Liver (tissue), 9 donors: ENCODE data around the gene GALK2. TPM values are rescaled to one million over a fixed set of nuclear protein-coding genes. Genes with fewer than 3 reads are reported as not detected.

Source experiments
- DNase-seq: peaks from one replicate; pipeline ENCODE4 v3.0.0-alpha.2; 2017; ENCODE audit warnings: low spot score
- H3K27ac ChIP-seq, 2 donors: one replicate each; pipeline ENCODE4 v1.7.0; 2013; ENCODE audit warnings: inconsistent platforms in 2 of 2, low read length in 2 of 2, control low read depth in 1 of 2, low read depth in 1 of 2, mild to moderate bottlenecking in 1 of 2
- H3K27me3 ChIP-seq, 4 donors: one replicate each; pipeline versions ENCODE4 v1.6.1 to v1.7.0; 2013; ENCODE audit warnings: low read length in 3 of 4, inconsistent platforms in 1 of 4, mild to moderate bottlenecking in 1 of 4, moderate library complexity in 1 of 4; ENCODE audit not compliant: control insufficient read depth in 4 of 4, insufficient read depth in 4 of 4
- H3K36me3 ChIP-seq, 4 donors: one replicate each; pipeline versions ENCODE4 v1.6.1 to v1.7.0; 2013; ENCODE audit warnings: low read length in 3 of 4, mild to moderate bottlenecking in 3 of 4, low read depth in 1 of 4, moderate library complexity in 1 of 4; ENCODE audit not compliant: control insufficient read depth in 4 of 4, insufficient read depth in 3 of 4
- H3K4me1 ChIP-seq, 4 donors: one replicate each; pipeline versions ENCODE4 v1.6.1 to v1.7.0; 2013; ENCODE audit warnings: low read length in 3 of 4, mild to moderate bottlenecking in 3 of 4, moderate library complexity in 1 of 4; ENCODE audit not compliant: control insufficient read depth in 4 of 4, insufficient read depth in 4 of 4
- H3K4me3 ChIP-seq, 3 donors: one replicate each; pipeline versions ENCODE4 v1.6.1 to v1.7.0; 2013; ENCODE audit warnings: low read length in 3 of 3, control low read depth in 1 of 3, low read depth in 1 of 3, mild to moderate bottlenecking in 1 of 3
- H3K9ac ChIP-seq, 2 donors: one replicate each; pipeline ENCODE4 v1.7.0; 2013; ENCODE audit warnings: low read length in 2 of 2, mild to moderate bottlenecking in 2 of 2, moderate library complexity in 2 of 2, control low read depth in 1 of 2, low read depth in 1 of 2
- H3K9me3 ChIP-seq, 4 donors: one replicate each; pipeline versions ENCODE4 v1.6.1 to v1.7.0; 2013; ENCODE audit warnings: low read length in 3 of 4; ENCODE audit not compliant: control insufficient read depth in 4 of 4
- EGR1 ChIP-seq, 2 donors: IDR thresholded peaks; 2 replicates each; pipeline ENCODE4 v1.6.1; 2016 to 2018; ENCODE audit warnings: antibody characterized with exemption in 2 of 2, low read depth in 2 of 2
- FOXA1 ChIP-seq: IDR thresholded peaks from 2 replicates; pipeline ENCODE4 v1.6.1; 2016; ENCODE audit warnings: antibody characterized with exemption
- FOXA2 ChIP-seq: IDR thresholded peaks from 2 replicates; pipeline ENCODE4 v1.6.1; 2016; ENCODE audit warnings: antibody characterized with exemption
- GABPA ChIP-seq, 2 donors: IDR thresholded peaks in 1 of 2; conservative IDR thresholded peaks in 1 of 2; 2 replicates each; pipeline ENCODE4 v1.6.1; 2016; ENCODE audit warnings: antibody characterized with exemption in 2 of 2, mild to moderate bottlenecking in 1 of 2, moderate library complexity in 1 of 2
- HNF4A ChIP-seq, 2 donors: conservative IDR thresholded peaks; 2 replicates each; pipeline ENCODE4 v1.6.1; 2016; ENCODE audit warnings: antibody characterized with exemption in 2 of 2, mild to moderate bottlenecking in 2 of 2
- HNF4G ChIP-seq: IDR thresholded peaks from 2 replicates; pipeline ENCODE4 v1.6.1; 2016; ENCODE audit warnings: antibody characterized with exemption
- JUND ChIP-seq, 2 donors: IDR thresholded peaks; 2 replicates each; pipeline ENCODE4 v1.6.1; 2016; ENCODE audit warnings: antibody characterized with exemption in 2 of 2
- MAX ChIP-seq: IDR thresholded peaks from 2 replicates; pipeline ENCODE4 v1.6.1; 2016; ENCODE audit warnings: antibody characterized with exemption
- NR2F2 ChIP-seq: IDR thresholded peaks from 2 replicates; pipeline ENCODE4 v1.6.1; 2016; ENCODE audit warnings: antibody characterized with exemption
- RAD21 ChIP-seq, 2 donors: IDR thresholded peaks; 2 replicates each; pipeline ENCODE4 v1.6.1; 2016; ENCODE audit warnings: antibody characterized with exemption in 2 of 2, mild to moderate bottlenecking in 2 of 2
- REST ChIP-seq: IDR thresholded peaks from 2 replicates; pipeline ENCODE4 v1.6.1; 2016; ENCODE audit warnings: antibody characterized with exemption, mild to moderate bottlenecking
- RXRA ChIP-seq, 2 donors: IDR thresholded peaks; 2 replicates each; pipeline ENCODE4 v1.6.1; 2017 to 2018; ENCODE audit warnings: antibody characterized with exemption in 2 of 2, mild to moderate bottlenecking in 1 of 2
- SP1 ChIP-seq: IDR thresholded peaks from 2 replicates; pipeline ENCODE4 v1.6.1; 2018; ENCODE audit warnings: antibody characterized with exemption, mild to moderate bottlenecking
- TAF1 ChIP-seq: conservative IDR thresholded peaks from 2 replicates; pipeline ENCODE4 v1.6.1; 2016; ENCODE audit warnings: antibody characterized with exemption, mild to moderate bottlenecking
- YY1 ChIP-seq: IDR thresholded peaks from 2 replicates; pipeline ENCODE4 v1.6.1; 2016; ENCODE audit warnings: antibody characterized with exemption, mild to moderate bottlenecking
- WGBS: extraction: QIAGEN DNeasy Blood & Tissue Kit; methylation state at CpG from one replicate; pipeline ENCODE4 v1.1.7; 2013; 5-methylcytosine and 5-hydroxymethylcytosine counted together
- polyA plus RNA-seq, 2 donors: library from polyadenylated mRNA; stranded (reverse) in 1 of 2; unstranded in 1 of 2; fragments of 200-250 nt in 1 of 2; fragments of >200 nt in 1 of 2; fragmentation: Nextera tagmentation in 1 of 2; extraction: Ambion mirVana in 1 of 2; gene quantifications; one replicate each; pipeline versions ENCODE4 v1.2.1 to v1.2.3, GENCODE V29; 2013 to 2015
- total RNA-seq, 2 donors: library from RNA; depleted of rRNA; stranded (reverse); fragments of >200 nt; gene quantifications; one replicate each; pipeline ENCODE4 v1.2.3, GENCODE V29; 2014
- TF ChIP-seq, protein P1 (sequence below): fragments of 150-350 bp; IDR thresholded peaks from 2 replicates; pipeline ENCODE4 v1.5.1; 2017; ENCODE audit warnings: improper control_type of control experiment, low read depth, low read length; ENCODE audit not compliant: missing input control
- TF ChIP-seq, protein P2 (sequence below): IDR thresholded peaks from 2 replicates; pipeline ENCODE4 v1.6.1; 2016; ENCODE audit warnings: antibody characterized with exemption
- TF ChIP-seq, protein P3 (sequence below): IDR thresholded peaks from 2 replicates; pipeline ENCODE4 v1.6.1; 2016; ENCODE audit warnings: antibody characterized with exemption
- donor health status: healthy.
- donor health status: healthy.
- donor health status: healthy.
- donor health status: healthy.
- donor health status: healthy.

The GALK2 gene
- total and polyA plus RNA-seq, 4 donors: 18.1 to 57.0 (median 24.5) TPM

- Histone ChIP-seq H3K4me3 (no peak overlapping the region), H3K36me3 (peaks cover 0 to 10% (median 3%) of the 10 kb centered on the region in 4 donors), H3K4me1 (no peaks in the 10 kb centered on the region), H3K27ac (no peak overlapping the region), H3K9me3 (no peaks in the 10 kb centered on the region), H3K9ac (no peak overlapping the region), H3K27me3 (no peaks in the 10 kb centered on the region)
- DNase-seq: no peak
- WGBS: 97% methylated on average over 1 of the region's 1 CpG
- TF ChIP-seq FOXA1 (no peak), MAX (no peak), YY1 (no peak), NR2F2 (no peak), RAD21 (IDR thresholded peaks at IDR 0.05) (no peak), SP1 (no peak), EGR1 (IDR thresholded peaks at IDR 0.05; ENCODE audit: low read depth in 2 of 2) (no peak), HNF4A (conservative IDR thresholded peaks at IDR 0.05) (no peak)
- TF ChIP-seq, protein P1, sequence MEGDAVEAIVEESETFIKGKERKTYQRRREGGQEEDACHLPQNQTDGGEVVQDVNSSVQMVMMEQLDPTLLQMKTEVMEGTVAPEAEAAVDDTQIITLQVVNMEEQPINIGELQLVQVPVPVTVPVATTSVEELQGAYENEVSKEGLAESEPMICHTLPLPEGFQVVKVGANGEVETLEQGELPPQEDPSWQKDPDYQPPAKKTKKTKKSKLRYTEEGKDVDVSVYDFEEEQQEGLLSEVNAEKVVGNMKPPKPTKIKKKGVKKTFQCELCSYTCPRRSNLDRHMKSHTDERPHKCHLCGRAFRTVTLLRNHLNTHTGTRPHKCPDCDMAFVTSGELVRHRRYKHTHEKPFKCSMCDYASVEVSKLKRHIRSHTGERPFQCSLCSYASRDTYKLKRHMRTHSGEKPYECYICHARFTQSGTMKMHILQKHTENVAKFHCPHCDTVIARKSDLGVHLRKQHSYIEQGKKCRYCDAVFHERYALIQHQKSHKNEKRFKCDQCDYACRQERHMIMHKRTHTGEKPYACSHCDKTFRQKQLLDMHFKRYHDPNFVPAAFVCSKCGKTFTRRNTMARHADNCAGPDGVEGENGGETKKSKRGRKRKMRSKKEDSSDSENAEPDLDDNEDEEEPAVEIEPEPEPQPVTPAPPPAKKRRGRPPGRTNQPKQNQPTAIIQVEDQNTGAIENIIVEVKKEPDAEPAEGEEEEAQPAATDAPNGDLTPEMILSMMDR: no peak
- TF ChIP-seq, protein P2, sequence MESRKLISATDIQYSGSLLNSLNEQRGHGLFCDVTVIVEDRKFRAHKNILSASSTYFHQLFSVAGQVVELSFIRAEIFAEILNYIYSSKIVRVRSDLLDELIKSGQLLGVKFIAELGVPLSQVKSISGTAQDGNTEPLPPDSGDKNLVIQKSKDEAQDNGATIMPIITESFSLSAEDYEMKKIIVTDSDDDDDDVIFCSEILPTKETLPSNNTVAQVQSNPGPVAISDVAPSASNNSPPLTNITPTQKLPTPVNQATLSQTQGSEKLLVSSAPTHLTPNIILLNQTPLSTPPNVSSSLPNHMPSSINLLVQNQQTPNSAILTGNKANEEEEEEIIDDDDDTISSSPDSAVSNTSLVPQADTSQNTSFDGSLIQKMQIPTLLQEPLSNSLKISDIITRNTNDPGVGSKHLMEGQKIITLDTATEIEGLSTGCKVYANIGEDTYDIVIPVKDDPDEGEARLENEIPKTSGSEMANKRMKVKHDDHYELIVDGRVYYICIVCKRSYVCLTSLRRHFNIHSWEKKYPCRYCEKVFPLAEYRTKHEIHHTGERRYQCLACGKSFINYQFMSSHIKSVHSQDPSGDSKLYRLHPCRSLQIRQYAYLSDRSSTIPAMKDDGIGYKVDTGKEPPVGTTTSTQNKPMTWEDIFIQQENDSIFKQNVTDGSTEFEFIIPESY: no peak
These were observed 6.4 kb upstream of the GALK2 start for GRCh38 chr15:49163678-49164077.

- H3K4me3 ChIP-seq: no peak overlapping the region
- no peak overlapping the region for H3K9ac ChIP-seq
- DNase-seq: no peak
- TF ChIP-seq RAD21 (IDR thresholded peaks at IDR 0.05) (no peak), GABPA (IDR thresholded peaks at IDR 0.05 in 1 of 2, conservative IDR thresholded peaks at IDR 0.05 in 1 of 2) (no peak), EGR1 (IDR thresholded peaks at IDR 0.05; ENCODE audit: low read depth in 2 of 2) (no peak), REST (no peak), HNF4G (no peak), MAX (no peak), FOXA2 (no peak), HNF4A (conservative IDR thresholded peaks at IDR 0.05) (no peak), RXRA (IDR thresholded peaks at IDR 0.05) (no peak), TAF1 (no peak), NR2F2 (no peak), JUND (IDR thresholded peaks at IDR 0.05) (no peak), FOXA1 (no peak)
- TF ChIP-seq, protein P1: no peak
- TF ChIP-seq, protein P3, sequence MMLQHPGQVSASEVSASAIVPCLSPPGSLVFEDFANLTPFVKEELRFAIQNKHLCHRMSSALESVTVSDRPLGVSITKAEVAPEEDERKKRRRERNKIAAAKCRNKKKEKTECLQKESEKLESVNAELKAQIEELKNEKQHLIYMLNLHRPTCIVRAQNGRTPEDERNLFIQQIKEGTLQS: no peak
- no peaks in the 10 kb centered on the region for H3K9me3 ChIP-seq
- H3K36me3 ChIP-seq: peaks cover 0 to 10% (median 3%) of the 10 kb centered on the region in 4 donors
- H3K27me3 ChIP-seq: no peaks in the 10 kb centered on the region
- H3K27ac ChIP-seq: no peak overlapping the region
- no peaks in the 10 kb centered on the region for H3K4me1 ChIP-seq
These were observed 5.2 kb upstream of the GALK2 start for GRCh38 chr15:49164865-49165264.
